HEK293 (cell line): Measurements from ENCODE around the gene ADGRD1.
"Not testable (repeated sequence)": the region's sequence is repeated elsewhere in the genome, so short reads cannot be mapped to it uniquely, and the experiment has no call there.

ENCODE experiments used
- CTCF ChIA-PET: fragments of 350-600 bp; formaldehyde crosslinking; extraction: SDS; loops from one replicate; lab custom pipeline; 2021; ENCODE audit warnings: antibody characterized with exemption; lab: Yijun Ruan, JAX
- POLR2A ChIA-PET: fragments of 300-600 bp; formaldehyde crosslinking; extraction: SDS; loops from one replicate; lab custom pipeline; 2020; ENCODE audit warnings: antibody characterized with exemption, inconsistent platforms; lab: Yijun Ruan, JAX
- H3K27ac ChIP-seq: fragments of 200-500 bp; sonication (Bioruptor generic); 2 replicates; pipeline ENCODE4 v1.5.1; 2014; ENCODE audit warnings: low read depth, low read length, control low read depth, inconsistent platforms; ENCODE audit errors: extremely low read depth
- H3K36me3 ChIP-seq, 2 experiments: fragments of 200-500 bp in 1 of 2; sonication (Bioruptor generic) in 1 of 2; 1 replicate in 1 of 2; 2 replicates in 1 of 2; pipeline ENCODE4 v1.5.1; 2014 to 2017; ENCODE audit warnings: inconsistent platforms in 2 of 2, low read length in 2 of 2; ENCODE audit not compliant: control insufficient read depth in 2 of 2, insufficient read depth in 1 of 2
- H3K4me1 ChIP-seq: fragments of 200-500 bp; sonication (Bioruptor generic); 2 replicates; pipeline ENCODE4 v1.5.1; 2014; ENCODE audit warnings: mild to moderate bottlenecking, low read length, inconsistent platforms; ENCODE audit not compliant: control insufficient read depth, insufficient read depth
- H3K4me3 ChIP-seq: 2 replicates; pipeline ENCODE4 v1.5.1; 2011; ENCODE audit warnings: low read depth, mild to moderate bottlenecking, control low read depth, low read length, moderate library complexity
- H3K9me3 ChIP-seq: fragments of 200-500 bp; sonication (Bioruptor generic); 2 replicates; pipeline ENCODE4 v1.5.1; 2014; ENCODE audit warnings: low read depth, low read length, inconsistent platforms; ENCODE audit not compliant: control insufficient read depth, insufficient read depth
- BCL11B ChIP-seq: fragments of 450-650 bp; formaldehyde crosslinking; IDR thresholded peaks from 2 replicates; pipeline ENCODE4 v1.5.1; 2016; ENCODE audit warnings: low read depth, missing biosample characterization, missing genetic modification characterization
- KLF9 ChIP-seq: fragments of 450-650 bp; formaldehyde crosslinking; IDR thresholded peaks from 2 replicates; pipeline ENCODE4 v1.5.1; 2016; ENCODE audit warnings: missing biosample characterization, missing genetic modification characterization, low read depth
- OVOL3 ChIP-seq: fragments of 450-650 bp; formaldehyde crosslinking; IDR thresholded peaks from 2 replicates; pipeline ENCODE4 v1.5.1; 2016; ENCODE audit warnings: missing biosample characterization, missing genetic modification characterization
- RBAK ChIP-seq: fragments of 450-650 bp; formaldehyde crosslinking; IDR thresholded peaks from 2 replicates; pipeline ENCODE4 v1.5.1; 2016; ENCODE audit warnings: missing biosample characterization, missing genetic modification characterization
- TCF7L2 ChIP-seq: IDR thresholded peaks from 2 replicates; pipeline ENCODE4 v1.6.1; 2011; ENCODE audit warnings: low read depth, mild to moderate bottlenecking, inconsistent platforms, low read length, moderate library complexity, borderline replicate concordance
- ZBTB6 ChIP-seq: fragments of 450-650 bp; formaldehyde crosslinking; IDR thresholded peaks from 2 replicates; pipeline ENCODE4 v1.5.1; 2017; ENCODE audit warnings: missing biosample characterization, missing genetic modification characterization
- ZEB2 ChIP-seq: fragments of 450-650 bp; formaldehyde crosslinking; IDR thresholded peaks from 2 replicates; pipeline ENCODE4 v1.5.1; 2016; ENCODE audit warnings: missing biosample characterization, missing genetic modification characterization
- ZFHX2 ChIP-seq: fragments of 450-650 bp; formaldehyde crosslinking; conservative IDR thresholded peaks from 2 replicates; pipeline ENCODE4 v1.5.1; 2016; ENCODE audit warnings: missing biosample characterization, missing genetic modification characterization
- ZNF112 ChIP-seq: fragments of 450-650 bp; formaldehyde crosslinking; IDR thresholded peaks from 2 replicates; pipeline ENCODE4 v1.5.0; 2017; ENCODE audit warnings: missing biosample characterization, missing genetic modification characterization
- ZNF157 ChIP-seq: fragments of 450-650 bp; formaldehyde crosslinking; IDR thresholded peaks from 2 replicates; pipeline ENCODE4 v1.5.1; 2016; ENCODE audit warnings: missing biosample characterization, missing genetic modification characterization
- ZNF223 ChIP-seq: fragments of 450-650 bp; formaldehyde crosslinking; IDR thresholded peaks from 2 replicates; pipeline ENCODE4 v1.5.1; 2016; ENCODE audit warnings: missing biosample characterization, missing genetic modification characterization
- ZNF404 ChIP-seq: fragments of 450-650 bp; formaldehyde crosslinking; IDR thresholded peaks from 2 replicates; pipeline ENCODE4 v1.5.1; 2017; ENCODE audit warnings: missing biosample characterization, missing genetic modification characterization
- ZNF529 ChIP-seq: fragments of 450-650 bp; formaldehyde crosslinking; IDR thresholded peaks from 2 replicates; pipeline ENCODE4 v1.5.1; 2017; ENCODE audit warnings: missing genetic modification characterization, missing biosample characterization; ENCODE audit not compliant: insufficient replicate concordance
- ZNF600 ChIP-seq: fragments of 450-650 bp; formaldehyde crosslinking; IDR thresholded peaks from 2 replicates; pipeline ENCODE4 v1.5.1; 2016; ENCODE audit warnings: missing biosample characterization, missing genetic modification characterization
- ZNF623 ChIP-seq: fragments of 450-650 bp; formaldehyde crosslinking; IDR thresholded peaks from 2 replicates; pipeline ENCODE4 v1.5.1; 2016; ENCODE audit warnings: missing biosample characterization, missing genetic modification characterization
- ZNF76 ChIP-seq: fragments of 450-650 bp; formaldehyde crosslinking; IDR thresholded peaks from 2 replicates; pipeline ENCODE4; 2016; ENCODE audit warnings: low read depth, missing biosample characterization, missing genetic modification characterization, borderline replicate concordance
- TF ChIP-seq, protein P1 (sequence below): fragments of 450-650 bp; formaldehyde crosslinking; IDR thresholded peaks from 2 replicates; pipeline ENCODE4 v1.5.1; 2017; ENCODE audit warnings: missing biosample characterization, missing genetic modification characterization
- TF ChIP-seq, protein P2 (sequence below): fragments of 450-650 bp; formaldehyde crosslinking; IDR thresholded peaks from 2 replicates; pipeline ENCODE4 v1.5.1; 2017; ENCODE audit warnings: missing biosample characterization, missing genetic modification characterization

Gene ADGRD1

DNA sequence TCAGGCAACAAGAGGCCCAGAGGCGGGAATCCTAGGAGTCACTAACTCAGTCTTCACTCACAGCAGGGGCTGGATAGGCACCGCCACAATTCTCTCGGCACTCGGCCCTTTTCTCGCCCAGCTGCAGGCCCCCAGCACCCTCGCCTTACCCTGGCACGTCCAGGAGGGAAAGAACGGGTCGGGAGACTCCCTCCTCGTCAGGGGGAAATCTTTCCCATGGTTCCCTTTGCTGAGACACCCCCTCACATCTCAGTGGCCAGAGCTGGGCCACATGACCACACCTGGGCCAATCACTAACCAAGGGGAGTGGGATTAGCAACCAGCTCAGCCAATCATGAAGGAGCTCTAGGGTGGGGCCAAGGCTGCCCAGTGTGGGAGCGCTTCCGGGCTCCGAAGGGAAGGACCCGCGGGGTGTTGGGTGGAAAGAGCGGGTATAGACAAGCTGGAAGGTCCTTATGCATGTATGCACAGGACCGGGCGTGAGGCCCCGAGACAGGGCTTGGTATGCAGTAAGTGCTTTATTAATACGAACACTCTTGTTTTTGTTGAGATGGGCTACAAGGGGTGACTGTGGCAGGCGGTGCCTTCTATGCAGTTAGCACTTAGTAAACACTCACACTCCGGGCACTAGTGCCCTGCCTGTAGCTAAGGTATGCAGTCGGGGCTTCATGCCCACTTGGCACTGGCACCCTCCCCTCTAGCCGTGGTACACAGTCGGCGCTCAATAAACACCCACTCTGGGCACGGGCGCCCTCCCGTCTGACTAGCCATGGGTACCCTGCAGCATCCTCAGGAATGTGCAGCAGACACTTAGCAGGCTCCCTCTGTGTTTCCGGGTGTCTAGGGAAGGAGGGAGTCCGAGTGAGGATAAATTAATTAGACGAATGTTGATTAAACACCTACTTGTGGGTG is 40.3 kb downstream of the ADGRD1 start:
- H3K4me3 ChIP-seq = no peak overlapping the region
- CTCF ChIA-PET = no interaction called here
- no peak overlapping the region for H3K27ac ChIP-seq
- H3K36me3 ChIP-seq = no peaks in the 10 kb centered on the region
- TF ChIP-seq ZNF623 (tag by site-specific recombination) (no peak), OVOL3 (tag by site-specific recombination) (no peak), ZNF223 (tag by site-specific recombination) (no peak)
- POLR2A ChIA-PET = no interaction called here
- H3K4me1 ChIP-seq = no peaks in the 10 kb centered on the region
- H3K9me3 ChIP-seq = no peaks in the 10 kb centered on the region

DNA sequence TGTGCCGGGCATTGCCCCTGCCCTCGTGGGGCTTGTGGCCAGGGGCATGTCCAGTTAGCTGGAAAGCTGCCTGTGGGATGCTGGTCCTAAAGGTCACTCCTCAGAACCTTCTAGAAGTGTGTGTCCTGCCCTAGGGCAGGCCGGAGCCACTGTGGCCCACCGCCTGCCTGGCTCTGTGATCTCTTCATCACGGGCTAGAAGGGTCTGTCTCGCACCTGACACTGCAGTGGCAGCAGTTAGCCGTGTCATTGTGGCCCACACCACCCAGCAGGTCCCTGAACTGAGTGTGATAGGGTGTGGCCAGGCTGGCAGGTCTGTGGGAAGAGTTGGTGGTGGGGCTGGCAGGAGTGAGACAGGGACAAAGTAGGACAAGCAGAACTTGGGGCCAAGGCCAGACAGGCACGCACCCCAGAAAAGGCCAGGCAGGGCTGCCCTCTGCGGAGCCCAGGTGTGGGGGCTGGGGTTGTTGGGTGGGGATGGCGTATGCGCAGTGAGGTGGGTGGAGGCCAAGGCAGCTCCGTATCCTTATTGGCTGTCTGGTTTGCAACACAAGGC is 41.2 kb downstream of the ADGRD1 start:
- Histone ChIP-seq H3K4me1 (no peaks in the 10 kb centered on the region), H3K36me3 (no peaks in the 10 kb centered on the region)
- no peak for TF ChIP-seq ZNF76 (tag by site-specific recombination)
- TF ChIP-seq RBAK (tag by site-specific recombination) = no peak
- no peak for TF ChIP-seq ZNF529
- TF ChIP-seq, all 188 proteins: peak for 0
- POLR2A ChIA-PET = no interaction called here
- CTCF ChIA-PET = no interaction called here
- H3K9me3 ChIP-seq = no peaks in the 10 kb centered on the region
- no peak overlapping the region for H3K27ac ChIP-seq
- H3K4me3 ChIP-seq = no peak overlapping the region

- H3K4me1 ChIP-seq, H3K4me3 ChIP-seq, CTCF ChIA-PET, H3K9me3 ChIP-seq, H3K27ac ChIP-seq, H3K36me3 ChIP-seq, POLR2A ChIA-PET: not testable (repeated sequence)
These were observed 41.8 kb downstream of the ADGRD1 start for GRCh38 chr12:130995386-130995969.

DNA sequence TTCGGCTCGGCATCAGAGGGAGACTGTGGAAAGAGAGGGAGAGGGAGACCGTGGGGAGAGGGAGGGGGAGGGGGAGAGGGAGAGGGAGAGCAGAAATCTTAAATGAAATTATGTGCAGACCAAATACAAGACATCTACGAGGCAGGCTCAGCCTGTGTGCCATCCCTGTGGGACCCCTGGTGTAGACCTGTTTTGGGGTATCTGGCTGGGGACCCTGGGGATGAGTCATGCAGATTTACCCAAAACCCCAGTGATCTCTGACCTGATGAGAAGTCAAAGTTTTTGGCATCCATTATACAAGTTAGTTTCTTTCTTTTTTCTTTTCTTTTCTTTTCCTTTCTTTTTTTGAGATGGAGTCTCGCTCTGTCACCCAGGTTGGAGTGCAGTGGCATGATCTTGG is 44.4 kb downstream of the ADGRD1 start:
- Histone ChIP-seq H3K4me1 (no peaks in the 10 kb centered on the region), H3K4me3 (no peak overlapping the region), H3K9me3 (no peaks in the 10 kb centered on the region), H3K36me3 (no peaks in the 10 kb centered on the region), H3K27ac (no peak overlapping the region)
- POLR2A ChIA-PET = no interaction called here
- CTCF ChIA-PET = no interaction called here
- TF ChIP-seq, protein P1, sequence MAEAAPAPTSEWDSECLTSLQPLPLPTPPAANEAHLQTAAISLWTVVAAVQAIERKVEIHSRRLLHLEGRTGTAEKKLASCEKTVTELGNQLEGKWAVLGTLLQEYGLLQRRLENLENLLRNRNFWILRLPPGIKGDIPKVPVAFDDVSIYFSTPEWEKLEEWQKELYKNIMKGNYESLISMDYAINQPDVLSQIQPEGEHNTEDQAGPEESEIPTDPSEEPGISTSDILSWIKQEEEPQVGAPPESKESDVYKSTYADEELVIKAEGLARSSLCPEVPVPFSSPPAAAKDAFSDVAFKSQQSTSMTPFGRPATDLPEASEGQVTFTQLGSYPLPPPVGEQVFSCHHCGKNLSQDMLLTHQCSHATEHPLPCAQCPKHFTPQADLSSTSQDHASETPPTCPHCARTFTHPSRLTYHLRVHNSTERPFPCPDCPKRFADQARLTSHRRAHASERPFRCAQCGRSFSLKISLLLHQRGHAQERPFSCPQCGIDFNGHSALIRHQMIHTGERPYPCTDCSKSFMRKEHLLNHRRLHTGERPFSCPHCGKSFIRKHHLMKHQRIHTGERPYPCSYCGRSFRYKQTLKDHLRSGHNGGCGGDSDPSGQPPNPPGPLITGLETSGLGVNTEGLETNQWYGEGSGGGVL = no peak
- TF ChIP-seq ZNF404 (tag by site-specific recombination) = no peak
- TF ChIP-seq, protein P2, sequence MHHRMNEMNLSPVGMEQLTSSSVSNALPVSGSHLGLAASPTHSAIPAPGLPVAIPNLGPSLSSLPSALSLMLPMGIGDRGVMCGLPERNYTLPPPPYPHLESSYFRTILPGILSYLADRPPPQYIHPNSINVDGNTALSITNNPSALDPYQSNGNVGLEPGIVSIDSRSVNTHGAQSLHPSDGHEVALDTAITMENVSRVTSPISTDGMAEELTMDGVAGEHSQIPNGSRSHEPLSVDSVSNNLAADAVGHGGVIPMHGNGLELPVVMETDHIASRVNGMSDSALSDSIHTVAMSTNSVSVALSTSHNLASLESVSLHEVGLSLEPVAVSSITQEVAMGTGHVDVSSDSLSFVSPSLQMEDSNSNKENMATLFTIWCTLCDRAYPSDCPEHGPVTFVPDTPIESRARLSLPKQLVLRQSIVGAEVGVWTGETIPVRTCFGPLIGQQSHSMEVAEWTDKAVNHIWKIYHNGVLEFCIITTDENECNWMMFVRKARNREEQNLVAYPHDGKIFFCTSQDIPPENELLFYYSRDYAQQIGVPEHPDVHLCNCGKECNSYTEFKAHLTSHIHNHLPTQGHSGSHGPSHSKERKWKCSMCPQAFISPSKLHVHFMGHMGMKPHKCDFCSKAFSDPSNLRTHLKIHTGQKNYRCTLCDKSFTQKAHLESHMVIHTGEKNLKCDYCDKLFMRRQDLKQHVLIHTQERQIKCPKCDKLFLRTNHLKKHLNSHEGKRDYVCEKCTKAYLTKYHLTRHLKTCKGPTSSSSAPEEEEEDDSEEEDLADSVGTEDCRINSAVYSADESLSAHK (tag by site-specific recombination) = no peak
- TF ChIP-seq BCL11B (tag by site-specific recombination) = no peak
- no peak for TF ChIP-seq ZEB2 (tag by site-specific recombination)
- TF ChIP-seq ZNF157 (tag by site-specific recombination) = no peak
- TF ChIP-seq ZNF112 (tag by site-specific recombination) = no peak
- TF ChIP-seq ZFHX2 (tag by site-specific recombination) = no peak
- TF ChIP-seq TCF7L2 = no peak
- no peak for TF ChIP-seq KLF9 (tag by site-specific recombination)
- no peak for TF ChIP-seq ZBTB6
- no peak for TF ChIP-seq ZNF600 (tag by site-specific recombination)
